GM19324 (cell line): ENCODE data around the gene PCP2.
"Not testable (repeated sequence)": the region's sequence is repeated elsewhere in the genome, so short reads cannot be mapped to it uniquely, and the experiment has no call there.

Experiments
- ATAC-seq: cut with Tn5 transposase; IDR thresholded peaks from one replicate; pipeline ENCODE4 v1.9.1; 2021; ENCODE audit warnings: mild to moderate bottlenecking, moderate library complexity; ENCODE audit not compliant: unreplicated experiment, low FRiP score

Gene PCP2

DNA sequence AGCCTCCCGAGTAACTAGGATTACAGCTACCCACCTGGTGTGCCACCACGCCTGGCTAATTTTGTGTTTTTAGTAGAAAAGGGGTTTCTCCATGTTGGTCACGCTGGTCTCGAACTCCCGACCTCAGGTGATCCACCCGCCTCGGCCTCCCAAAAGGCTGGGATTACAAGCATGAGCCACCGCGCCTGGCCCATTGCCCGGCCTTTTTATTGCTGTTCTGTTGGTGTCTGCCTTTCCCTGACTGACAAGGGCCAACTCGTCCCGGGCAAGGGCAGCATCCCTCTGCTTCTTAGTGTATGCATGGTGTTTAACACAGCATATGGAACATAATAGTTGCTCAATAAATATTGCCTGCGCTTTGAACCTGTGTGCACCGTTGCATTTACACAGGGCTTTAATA lies 29.1 kb upstream of the PCP2 start:
- no peak for ATAC-seq

DNA sequence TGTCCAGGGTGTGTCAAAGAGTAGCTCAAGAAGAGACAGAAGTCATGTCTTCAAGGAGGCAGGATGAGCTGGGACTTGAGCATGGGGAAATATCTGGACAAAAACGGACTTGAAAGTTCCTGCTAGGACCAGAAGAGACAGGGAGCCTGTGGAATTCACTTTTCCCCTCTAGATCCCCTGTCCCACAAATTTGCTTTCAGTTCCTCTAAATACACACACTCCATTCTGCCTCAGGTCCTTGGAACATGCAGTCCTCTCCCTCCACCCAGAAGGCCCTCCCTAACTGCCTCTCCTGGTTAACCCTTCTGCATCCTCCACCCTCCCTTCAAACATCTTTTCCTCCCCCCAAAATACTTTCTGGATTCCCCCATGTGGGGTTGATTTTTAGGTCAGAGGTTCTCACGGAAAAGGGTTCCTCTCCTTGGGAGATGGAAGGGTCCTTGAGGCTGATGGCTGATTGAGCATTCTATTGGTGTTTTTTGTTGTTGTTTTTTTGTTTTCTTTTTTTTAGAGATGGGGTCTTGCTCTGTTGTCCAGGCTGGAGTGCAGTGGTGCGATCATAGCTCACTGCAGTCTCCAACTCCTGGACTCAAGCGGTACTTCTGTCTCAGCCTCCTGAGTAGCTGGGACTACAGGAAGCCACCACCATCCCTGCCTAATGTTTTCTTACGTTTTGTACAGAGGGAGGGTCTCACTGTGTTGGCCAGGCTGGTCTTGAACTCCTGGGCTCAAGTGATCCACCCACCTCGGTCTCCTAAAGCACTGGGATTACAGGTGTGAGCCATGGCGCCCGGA lies 28.4 kb upstream of the PCP2 start:
- no peak for ATAC-seq

DNA sequence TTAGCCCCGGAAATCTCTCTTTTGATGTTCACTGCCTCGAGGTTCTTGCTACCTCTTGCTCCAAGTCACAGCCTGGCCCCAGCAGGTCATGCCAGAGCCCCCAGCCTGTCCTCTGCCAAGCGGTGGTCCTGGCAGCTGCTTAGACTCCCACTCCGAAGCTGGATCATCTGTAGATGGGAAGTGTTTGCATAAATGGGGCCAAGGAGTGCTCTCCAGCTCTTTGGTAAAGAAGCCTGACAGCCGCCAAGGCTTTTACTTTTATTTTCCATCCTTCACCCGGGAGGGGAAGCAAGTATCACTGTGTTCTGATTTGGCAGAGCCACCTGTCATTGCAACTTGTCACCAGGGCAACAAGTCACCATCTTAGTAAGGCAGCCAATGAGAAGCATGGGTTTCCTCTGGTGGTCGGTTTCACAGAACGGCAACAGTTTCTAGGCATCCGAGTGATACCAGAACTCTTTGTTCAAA lies 24.7 kb upstream of the PCP2 start:
- ATAC-seq, result no peak

DNA sequence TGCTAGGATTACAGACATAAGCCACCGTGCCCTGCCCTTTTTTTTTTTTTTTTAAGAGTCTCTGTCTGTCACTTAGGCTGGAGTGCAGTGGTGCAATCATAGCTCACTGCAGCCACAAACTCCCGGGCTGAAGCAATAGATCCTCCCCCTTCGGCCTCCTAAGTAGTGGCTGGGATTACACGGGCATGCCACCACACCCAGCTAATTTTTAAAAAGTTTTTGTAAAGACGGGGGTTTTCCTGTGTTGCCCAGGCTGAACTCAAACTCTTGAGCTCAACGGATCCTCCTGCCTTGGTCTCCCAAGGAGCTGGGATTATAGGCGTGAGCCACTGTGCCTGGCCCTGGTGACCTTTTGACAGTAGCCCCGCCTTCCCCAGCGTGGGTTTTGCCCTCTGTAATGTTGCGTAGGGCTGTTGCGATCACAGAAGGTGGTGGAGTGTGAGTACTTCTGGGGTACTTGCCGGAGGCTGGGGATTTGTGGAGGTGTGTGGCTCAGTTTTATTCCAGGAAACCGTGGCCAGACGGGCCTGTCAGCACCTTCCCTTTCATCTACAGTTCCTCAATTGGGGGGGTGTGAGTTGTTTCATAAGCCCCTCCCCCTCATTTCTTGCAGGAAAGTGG lies 23.7 kb upstream of the PCP2 start:
- ATAC-seq, result no peak

DNA sequence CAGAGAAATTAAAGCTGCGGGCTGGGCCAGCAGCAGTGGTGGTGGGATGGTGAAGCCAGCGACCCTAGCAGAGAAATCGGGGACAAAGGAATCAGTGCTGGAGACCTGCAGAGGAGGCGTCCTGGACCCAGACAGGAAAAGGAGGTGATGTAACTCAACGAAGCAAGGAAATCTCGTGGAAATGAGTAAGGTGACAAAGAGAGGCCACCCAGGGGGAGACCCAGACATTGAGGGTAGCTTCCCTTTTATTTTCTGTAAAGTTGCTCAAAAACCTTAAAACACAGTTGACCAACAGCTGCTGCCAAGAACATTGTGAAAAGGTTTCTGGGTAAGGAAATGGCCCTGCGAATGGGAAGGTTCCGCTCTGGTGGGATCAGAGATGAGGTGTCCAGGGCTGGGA lies 22.1 kb upstream of the PCP2 start:
- ATAC-seq, result no peak

DNA sequence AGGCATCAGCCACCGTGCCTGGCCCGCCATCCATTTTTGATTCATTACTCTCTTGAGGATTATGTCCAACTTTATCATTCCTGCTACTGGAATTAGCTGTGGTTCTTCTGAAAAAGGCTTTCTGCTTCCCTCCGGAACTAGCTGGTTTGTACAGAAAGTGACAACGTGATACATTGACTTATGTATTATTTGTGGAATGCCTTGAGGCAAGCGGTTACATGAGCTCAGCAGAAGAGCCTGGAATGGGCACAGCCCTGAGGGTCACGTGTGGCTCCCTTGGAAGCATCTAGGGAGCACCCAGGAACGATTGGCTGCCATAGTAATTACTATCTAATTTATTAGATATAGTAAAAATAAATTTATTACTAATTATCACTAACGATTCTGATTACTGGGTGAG lies 20.9 kb upstream of the PCP2 start:
- ATAC-seq, result no peak

DNA sequence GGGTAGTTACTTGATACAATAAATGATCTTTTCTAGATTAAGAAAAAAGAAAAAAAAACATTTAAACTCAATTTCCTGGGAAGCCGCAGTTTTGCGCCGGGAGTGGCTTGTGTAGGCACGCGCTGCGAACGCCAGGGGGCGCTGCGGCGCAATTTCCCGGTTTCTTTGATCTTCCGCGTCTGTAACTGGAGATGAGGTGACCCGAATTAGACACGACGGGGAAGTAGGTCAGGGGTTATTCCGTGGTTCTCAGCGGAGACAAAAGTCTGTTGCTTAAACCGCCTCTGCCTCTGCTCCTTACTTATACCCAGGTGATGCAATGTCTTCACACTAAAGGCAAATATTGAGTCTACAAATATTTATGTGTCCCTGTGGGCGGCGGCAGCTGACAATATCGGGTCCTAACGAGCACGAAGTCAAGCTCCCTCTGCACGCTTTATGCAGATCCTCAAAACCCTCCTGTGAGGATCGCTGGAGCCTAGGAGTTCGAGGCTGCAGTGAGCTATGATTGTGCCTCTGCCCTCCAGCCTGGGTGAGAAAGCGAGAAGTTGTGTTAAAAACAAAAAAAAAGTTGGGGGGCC lies 18.6 kb upstream of the PCP2 start:
- peak; percentile 56 for ATAC-seq

DNA sequence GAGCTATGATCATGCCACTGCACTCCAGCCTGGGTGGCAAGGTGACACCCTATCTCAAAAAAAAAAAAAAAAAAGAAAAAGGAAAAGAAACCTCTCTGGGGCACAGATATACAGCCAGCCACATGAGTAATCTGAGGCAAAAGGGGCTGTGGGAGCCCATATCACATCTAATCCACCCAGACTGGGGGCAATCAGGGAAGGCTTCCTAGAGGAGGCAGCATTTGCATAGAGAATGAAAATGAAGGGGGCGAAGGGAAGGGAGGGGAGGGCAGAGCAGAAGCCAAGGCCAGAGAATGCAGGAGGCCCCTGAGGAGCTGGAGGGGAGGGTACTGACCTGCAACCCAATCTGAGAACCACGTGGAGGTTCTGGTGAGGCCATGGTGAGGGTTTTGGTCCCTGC lies 16.6 kb upstream of the PCP2 start:
- no peak for ATAC-seq

DNA sequence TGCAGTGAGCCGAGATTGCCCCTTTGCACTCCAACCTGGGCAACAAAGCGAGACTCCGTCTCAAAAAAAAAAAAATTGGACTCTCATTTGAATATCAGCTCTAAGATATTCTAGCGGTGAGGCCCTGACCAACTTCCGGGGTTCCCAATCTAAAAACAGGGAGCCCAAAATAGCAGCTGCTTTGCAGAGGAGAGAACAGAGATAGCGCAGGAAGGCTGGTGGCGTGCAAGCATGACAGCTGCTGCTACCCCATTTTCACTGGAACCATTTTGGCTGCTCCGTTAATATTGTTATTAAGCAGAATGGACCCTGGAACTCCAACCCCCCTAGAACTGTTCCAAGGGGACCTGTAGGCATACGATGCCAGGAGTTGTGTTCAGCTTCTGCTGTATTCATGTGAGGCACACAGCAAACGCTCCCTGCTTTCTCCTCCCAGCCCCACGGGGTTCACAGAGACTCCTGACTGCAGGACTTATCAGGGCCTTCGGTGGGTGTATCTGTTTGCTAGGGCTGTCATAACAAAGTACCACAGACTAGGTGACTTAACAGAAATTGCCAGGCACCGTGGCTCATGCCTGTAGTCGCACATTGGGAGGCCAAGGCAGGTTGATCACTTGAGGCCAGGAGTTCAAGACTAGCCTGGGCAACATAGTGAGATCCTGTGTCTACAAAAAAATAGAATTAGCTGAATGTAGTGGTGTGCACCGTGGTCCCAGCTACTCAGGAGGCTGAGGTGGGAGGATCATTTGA lies 14.9 kb upstream of the PCP2 start:
- no peak for ATAC-seq

DNA sequence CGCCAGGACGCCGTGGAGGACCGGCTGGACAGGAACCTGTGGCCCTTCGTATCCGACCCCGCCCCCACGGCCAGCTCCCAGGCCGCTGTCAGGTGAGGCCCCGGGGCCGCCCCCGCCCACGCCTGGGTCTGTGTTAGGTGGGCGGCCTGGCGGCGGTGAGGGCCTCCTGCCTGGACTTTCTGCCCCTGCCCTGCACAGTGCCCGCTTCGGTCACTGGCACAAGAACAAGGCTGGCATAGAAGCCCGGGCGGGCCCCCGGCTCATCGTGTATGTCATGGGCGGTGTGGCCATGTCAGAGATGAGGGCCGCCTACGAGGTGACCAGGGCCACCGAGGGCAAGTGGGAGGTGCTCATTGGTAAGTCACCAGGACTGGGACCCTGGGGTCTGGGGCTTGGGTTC lies 13.6 kb upstream of the PCP2 start:
- no peak for ATAC-seq

DNA sequence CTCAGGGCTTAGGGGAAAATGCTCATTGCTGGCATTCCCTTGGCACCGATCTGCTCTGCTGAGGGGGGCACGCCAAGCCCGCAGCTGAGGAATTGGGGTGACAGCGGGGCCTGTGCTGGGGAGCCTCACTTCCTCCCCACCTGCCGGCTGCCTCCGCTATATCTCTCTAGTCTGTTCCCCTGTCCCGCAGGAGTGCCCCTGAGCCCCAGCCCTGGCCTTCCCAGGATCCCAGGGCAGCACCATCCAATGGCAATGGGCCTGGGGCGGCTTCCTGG lies 12.8 kb upstream of the PCP2 start:
- no peak for ATAC-seq

DNA sequence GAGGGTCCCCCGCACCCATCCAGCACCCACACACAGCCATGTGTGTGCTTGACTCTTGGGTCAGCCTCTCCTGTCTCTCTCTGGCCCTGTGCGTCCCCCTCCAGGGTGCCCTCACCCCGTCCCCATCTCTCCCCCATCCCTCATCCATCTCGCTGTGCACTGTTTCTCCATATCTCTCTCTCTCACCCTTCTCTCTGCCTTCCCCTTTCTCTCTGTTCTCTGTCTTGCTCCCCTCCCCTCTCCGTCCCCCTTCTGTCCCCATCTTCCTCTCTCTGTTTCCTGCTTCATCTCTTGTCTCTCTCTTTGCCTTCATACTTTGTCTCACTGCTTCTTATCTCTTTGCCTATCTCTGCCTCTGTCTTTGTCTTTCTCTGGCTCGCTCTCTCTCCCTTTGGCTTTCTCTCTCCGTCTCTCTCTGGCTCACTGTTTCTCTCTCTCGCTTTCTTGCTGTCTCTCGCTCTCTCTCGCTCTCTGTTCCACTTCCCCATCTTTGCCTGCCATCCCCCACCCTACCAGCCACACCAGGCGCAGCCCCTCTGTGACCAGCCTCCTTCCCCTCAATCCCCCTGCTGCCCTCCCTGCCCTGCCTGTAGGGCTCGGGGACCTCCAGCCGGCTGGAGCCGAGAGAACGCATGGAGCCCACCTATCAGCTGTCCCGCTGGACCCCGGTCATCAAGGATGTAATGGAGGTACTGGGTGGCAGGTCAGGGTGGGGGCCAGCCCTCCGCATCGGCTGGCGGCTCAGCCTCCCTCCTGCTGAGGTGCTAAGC lies 12.3 kb upstream of the PCP2 start:
- ATAC-seq, result no peak

DNA sequence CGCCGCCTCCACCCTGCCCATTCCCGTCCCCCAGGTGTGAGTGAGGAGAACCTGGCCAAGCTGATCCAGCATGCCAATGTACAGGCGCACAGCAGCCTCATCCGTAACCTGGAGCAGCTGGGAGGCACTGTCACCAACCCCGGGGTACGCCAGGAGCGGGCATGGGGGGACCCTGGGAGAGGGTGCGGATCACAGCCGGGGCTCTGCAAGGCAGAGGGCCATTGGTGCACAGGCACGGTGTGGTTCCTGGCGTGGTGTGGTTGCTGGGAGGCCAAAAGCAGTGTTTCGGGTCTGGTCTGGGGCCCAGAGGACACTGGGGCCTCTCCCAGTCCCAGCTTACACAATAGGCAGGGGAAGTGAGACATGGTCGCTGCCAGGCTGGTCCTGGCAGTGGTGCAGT lies 11.6 kb upstream of the PCP2 start:
- ATAC-seq, result no peak

DNA sequence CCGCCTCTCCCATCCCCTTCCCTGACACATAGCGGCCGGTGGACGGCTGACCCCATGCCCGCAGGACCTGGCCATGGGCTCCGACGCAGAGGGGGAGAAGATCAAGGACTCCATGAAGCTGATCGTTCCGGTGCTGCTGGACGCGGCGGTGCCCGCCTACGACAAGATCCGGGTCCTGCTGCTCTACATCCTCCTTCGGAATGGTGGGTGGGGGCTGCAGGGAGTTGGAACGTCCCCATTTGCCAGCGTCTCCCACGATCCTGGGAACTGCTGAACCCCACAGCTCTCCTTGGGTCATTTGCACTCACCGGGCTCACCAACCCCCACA lies 11.0 kb upstream of the PCP2 start:
- ATAC-seq, result no peak

DNA sequence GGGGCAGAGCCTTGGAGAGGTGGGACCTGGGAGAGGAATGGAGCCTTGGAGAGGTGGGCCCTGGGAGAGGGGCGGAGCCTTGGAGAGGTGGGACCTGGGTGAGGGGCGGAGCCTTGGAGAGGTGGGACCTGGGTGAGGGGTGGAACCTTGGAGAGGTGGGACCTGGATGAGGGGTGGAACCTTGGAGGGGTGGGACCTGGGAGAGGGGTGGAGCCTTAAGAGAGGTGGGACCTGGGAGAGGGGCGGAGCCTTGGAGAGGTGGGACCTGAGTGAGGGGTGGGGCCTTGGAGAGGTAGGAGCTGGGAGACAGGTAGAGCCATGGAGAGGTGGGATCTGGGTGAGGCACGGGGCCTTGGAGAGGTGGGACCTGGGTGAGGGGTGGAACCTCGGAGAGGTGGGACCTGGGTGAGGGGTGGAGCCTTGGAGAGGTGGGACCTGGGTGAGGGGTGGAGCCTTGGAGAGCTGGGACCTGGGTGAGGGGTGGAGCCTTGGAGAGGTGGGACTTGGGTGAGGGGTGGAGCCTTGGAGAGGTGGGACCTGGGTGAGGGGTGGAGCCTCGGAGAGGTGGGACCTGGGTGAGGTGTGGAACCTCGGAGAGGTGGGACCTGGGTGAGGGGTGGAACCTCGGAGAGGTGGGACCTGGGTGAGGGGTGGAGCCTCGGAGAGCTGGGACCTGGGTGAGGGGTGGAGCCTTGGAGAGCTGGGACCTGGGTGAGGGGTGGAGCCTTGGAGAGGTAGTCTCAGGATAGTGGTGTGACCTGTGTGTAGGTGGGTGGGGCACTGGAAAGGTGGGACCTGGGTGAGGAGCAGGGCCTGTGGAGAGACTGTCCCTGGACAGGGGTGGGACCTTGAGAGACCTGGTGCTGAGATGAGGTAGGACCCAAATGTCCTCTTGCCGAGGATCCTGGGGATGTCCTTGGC lies 10.4 kb upstream of the PCP2 start:
- not testable (repeated sequence) for ATAC-seq

DNA sequence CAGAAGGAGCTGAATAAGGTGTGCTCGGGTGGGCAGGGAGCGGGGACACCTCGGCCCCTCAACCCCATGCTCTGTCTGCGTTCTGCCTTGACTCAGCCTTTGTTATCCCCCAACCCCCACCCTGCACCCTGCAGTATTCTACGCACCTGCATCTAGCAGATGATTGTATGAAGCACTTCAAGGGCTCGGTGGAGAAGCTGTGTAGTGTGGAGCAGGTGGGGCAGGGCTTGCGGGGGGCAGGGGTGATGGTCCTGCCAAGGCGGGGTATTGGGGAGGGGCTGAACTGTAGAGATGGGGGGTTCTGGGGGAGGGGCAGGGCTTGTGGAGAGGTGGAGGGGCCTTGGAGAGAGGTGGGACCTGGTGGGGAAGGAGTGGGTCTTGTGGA lies 9.5 kb upstream of the PCP2 start:
- no peak for ATAC-seq

DNA sequence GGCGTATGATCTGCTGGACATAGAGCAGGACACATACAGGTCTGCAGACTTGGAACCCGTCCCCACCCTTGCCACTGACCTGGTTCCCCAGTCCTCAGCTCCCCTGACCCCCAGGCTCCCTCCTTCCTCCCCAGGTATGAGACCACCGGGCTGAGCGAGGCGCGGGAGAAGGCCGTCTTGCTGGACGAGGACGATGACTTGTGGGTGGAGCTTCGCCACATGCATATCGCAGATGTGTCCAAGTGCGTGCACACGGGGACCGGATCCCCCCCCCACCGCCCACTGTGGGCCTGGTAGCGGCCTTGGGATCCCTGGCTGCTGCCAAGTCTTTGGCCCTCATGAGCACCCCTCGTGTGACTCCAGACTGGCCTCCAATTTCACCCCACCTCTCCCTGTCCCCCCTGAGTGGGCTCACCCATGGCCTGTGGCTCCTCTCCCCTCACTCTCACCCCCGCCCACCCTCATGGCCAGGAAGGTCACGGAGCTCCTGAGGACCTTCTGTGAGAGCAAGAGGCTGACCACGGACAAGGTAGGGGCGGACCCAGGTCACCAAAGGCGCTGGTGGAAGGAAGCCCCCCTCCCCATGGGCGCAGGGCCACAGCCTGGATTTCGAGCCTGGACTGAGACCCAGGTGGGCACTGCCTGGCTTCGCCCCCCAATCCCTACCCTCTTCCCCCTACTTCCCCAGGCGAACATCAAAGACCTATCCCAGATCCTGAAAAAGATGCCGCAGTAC lies 8.9 kb upstream of the PCP2 start:
- no peak for ATAC-seq

DNA sequence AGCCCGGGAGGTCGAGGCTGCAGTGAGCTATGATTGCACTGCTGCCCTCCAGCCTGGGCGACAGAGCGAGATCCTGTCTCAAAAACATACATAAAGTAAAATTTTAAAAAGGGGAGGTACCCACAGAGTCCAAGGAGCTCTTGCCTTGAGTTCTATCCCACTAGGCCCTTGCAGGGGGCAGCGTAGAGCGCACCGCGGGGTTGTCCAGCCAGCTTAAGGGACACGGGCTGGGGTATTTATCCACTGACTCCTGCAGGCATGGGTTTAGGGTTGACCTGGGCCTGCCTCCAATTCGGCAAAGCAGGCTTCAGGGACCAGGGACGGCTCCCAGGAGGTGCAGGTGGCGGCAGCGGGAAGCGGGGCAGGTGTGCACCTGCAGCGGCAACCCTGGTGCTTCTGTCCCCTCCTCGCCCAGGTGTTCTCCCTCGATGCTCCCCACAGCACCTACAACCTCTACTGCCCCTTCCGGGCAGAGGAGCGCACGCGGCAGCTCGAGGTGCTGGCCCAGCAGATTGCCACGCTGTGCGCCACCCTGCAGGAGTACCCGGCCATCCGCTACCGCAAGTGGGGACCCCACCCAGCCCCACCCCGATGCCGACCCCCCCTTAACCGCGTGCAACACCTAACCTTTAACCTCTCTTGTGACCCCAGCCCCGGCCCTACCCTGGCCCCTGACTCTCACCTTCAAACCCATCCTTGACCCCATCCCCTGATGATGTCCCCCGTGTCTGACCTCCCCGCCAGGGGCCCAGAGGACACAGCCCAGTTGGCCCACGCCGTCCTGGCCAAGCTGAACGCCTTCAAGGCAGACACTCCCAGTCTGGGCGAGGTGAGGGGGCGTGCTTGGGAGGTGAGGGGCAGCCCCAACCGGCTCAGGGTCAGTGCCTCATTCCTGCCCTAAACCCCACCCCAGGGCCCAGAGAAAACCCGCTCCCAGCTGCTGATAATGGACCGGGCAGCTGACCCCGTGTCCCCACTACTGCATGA lies 8.1 kb upstream of the PCP2 start:
- no peak for ATAC-seq
